ENCODE measurements around the gene SLC25A13.
"Not testable (repeated sequence)": the region's sequence is repeated elsewhere in the genome, so short reads cannot be mapped to it uniquely, and the experiment has no call there.

SLC25A13 gene, protein sequence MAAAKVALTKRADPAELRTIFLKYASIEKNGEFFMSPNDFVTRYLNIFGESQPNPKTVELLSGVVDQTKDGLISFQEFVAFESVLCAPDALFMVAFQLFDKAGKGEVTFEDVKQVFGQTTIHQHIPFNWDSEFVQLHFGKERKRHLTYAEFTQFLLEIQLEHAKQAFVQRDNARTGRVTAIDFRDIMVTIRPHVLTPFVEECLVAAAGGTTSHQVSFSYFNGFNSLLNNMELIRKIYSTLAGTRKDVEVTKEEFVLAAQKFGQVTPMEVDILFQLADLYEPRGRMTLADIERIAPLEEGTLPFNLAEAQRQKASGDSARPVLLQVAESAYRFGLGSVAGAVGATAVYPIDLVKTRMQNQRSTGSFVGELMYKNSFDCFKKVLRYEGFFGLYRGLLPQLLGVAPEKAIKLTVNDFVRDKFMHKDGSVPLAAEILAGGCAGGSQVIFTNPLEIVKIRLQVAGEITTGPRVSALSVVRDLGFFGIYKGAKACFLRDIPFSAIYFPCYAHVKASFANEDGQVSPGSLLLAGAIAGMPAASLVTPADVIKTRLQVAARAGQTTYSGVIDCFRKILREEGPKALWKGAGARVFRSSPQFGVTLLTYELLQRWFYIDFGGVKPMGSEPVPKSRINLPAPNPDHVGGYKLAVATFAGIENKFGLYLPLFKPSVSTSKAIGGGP

DNA sequence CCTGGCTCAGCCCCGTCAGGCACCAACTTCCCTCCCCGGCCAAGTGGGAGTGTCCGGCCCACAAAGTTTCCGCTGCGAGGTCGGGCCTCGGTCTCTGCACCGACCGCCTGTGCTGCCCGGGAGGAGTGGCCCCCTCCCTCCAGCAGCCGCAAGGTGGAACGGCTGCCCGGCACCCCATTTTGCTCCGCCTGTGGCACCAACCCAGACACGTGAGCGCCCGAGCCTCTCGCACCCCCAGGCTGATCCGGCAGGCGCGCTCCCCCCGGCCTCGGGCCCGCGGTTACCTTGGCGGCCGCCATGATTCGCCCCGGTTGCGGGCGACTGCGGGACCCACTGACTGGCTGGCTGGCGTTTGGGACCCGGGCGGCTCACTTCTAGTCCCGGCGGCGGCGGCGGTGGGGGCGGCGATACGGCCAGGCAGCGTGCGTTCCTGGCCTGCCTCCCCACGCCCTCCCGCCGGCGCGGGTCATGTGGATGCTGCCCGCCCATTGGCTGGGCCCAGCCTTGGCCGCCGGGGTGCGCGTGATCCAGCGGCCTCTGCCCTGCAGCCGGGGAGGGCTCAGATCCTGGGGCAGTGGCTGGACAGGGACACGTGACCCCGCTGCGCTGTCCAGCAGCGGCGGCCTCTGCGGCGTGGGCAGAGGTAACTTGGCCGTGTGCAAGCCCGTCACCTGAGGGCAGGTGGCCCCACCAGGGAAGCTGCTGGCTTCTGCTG lies at the start of gene SLC25A13:
Gene SLC25A13 (minus strand): TSS at position 441 of the 715 bp plus-strand sequence. CDS start 142 bp downstream, at position 299.
- DNase-seq (ENCODE audit: low read depth, low spot score): peak; percentile 96

DNA sequence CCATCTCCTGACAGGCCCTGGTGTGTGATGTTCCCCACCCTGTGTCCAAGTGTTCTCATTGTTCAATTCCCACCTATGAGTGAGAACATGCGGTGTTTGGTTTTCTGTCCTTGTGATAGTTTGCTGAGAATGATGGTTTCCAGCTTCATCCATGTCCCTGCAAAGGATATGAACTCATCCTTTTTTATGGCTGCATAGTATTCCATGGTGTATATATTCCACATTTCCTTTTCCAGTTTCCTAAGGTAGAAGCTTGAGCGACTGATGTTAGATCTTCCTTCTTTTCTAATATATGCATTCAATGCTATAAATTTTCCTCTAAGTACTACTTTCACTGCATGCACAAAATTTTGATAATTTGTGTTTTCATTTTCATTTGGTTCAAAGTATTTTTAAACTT lies 44.0 kb upstream of the SLC25A13 start:
- DNase-seq (ENCODE audit: low read depth, low spot score): not testable (repeated sequence)

DNA sequence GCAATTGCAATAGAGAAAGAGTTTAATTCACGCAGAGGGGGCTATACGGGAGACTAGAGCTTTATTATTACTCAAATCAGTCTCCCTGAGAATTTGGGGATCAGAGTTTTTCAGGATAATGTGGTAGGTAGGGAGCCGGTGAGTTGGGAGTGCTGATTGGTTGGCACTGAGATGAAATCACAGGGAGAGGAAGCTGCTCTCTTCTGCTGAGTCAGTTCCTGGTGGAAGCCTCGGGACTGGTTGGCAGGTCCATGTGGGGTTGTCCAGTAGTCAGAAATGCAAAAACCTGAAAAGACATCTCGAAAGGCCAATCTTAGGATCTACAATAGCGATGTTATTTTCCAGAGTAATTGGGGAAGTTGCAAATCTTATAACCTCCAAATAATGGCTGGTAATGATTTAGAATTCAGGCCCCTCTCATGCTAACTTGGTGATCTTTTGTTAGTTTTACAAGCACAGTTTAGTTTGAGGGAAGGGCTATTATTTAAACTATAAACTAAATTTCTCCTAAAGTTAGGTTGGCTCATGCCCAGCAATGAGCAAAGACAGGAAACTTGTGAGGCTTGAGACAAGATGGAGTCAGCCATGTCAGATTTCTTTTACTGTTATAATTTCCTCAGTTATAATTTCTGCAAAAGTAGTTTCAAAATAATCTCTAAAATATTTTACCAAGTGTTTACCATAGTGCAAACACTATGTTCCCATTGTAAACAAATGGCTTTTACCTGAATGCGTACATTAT lies 39.4 kb upstream of the SLC25A13 start:
- DNase-seq (ENCODE audit: low read depth, low spot score): no peak

DNA sequence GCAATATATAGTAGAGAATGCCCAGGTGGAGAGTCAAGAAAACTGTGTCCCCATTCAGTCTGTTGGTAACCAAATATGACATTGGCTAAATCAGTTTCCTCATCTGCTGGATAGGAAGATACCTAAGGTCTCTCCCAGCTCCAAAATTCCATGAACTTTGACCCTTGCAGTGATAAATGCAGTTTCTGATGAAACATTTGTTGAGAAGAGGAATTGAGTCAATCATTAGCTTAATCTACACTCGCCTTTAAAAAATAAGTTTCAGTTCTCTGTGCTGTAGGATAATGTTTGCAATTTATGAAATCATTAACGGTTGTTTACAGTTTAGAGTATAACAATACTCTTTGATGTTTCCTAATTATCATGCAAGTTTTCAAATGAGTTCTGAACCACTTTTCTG lies 38.0 kb upstream of the SLC25A13 start:
- DNase-seq (ENCODE audit: low read depth, low spot score): no peak

DNA sequence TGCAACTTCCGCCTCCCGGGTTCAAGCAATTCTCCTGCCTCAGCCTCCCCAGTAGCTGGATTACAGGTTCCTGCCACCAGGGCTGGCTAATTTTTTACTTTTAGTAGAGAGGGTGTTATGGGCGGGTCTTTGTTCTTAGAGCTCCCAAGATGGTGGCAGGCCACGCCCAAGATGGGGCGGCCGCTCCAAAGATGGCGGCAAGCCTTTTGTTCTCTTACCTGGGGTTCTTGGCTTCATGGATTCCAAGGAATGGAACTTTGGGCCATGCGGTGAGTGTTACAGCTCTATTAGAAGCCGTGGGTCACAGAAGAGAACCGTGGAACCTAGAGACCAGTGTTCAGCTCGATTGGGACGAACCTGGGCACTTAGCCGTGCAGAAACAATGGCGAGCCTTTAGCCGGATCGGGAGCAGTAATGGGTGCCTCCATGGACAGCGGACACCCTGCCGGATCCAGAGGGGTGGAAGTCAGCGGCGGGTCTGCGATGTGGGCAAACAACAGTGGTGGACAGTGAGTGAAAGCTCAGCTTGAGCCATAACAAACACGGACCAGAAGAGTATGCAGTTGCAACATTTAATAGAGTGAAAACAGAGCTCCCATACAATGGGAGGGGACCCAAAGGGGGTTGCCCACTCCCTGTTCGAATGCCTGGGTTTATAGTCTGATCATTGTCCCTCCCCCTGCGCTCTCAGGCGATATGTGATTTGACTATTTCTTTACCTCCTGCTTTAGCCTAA lies 36.5 kb upstream of the SLC25A13 start:
- not testable (repeated sequence) for DNase-seq (ENCODE audit: low read depth, low spot score)

DNA sequence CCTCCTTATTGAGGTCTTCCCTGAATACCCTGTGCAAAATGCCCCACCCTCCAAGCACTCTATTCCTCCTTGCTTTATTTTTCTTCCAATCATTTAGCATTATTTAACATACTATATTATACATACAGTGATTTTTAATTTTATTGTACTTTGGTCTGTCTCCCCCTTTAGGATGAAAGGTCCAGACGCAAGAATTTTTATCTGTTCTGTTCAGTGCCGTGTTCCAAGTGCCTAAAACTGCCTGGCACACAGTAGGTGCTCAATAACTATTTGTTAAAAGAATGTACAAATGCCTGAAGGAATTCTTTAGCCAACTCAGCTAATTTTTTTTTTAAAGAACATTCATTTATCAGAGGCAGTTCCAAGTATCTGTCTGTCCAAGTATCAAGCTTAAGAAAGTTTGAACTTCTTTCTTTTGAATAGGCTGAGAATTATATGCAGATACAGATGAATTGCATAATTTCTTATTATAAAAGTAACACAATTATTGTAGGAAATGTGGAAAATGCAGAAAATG lies 34.1 kb upstream of the SLC25A13 start:
- no peak for DNase-seq (ENCODE audit: low read depth, low spot score)

DNA sequence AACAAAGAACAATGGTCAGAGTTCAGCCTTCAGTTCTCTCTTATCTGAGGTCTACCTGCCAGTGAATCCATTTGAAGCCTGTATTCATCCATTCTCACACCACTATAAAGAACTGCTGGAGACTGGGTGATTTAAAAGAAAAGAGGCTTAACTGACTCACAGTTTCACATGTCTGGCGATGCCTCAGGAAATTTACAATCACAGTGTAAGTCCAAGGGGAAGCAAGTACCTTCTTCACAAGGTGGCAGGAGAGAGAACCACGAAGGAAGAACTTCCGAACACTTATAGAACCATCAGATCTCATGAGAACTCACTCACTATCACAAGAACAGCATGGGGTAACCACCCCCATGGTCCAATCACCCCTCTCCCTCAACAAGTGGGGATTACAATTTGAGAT lies 33.0 kb upstream of the SLC25A13 start:
- no peak for DNase-seq (ENCODE audit: low read depth, low spot score)

DNA sequence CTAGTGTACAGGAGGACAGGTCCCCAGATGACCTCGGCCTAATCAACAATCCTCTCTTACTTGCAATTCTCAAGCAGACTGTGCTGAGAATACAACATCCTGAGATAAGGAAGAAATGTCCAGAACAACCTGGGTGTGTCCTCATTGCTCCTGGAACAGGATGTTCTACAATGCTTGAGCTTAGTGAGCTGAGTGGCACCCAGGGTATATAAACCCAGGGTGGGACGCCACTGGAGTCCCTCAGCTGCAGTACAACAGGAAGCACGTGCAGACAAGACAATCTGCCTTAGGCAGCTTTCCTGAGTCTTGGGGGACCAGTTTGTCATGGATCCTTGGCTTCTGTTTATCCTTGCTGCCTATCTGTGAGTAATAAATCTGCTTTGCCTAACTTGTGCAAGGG lies 27.7 kb upstream of the SLC25A13 start:
- DNase-seq (ENCODE audit: low read depth, low spot score): no peak

DNA sequence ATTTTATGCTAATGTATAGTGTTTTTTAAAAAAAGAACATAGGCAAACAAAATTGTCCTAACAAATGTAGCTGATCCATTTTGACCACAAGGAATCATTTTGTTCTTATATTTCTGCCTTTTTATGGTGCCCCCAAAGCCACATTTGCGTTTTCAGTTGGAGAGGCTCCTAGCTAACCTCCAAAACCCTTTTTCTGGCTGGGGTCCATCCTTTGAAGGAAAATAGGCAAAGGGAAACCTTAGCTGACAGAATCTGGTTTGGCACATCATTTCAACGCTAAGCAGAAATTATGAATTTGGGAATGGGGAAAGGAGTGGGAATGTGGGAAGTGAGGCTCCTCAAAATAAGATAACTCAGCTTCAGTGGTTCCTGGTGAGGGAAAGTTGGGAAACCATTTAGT lies 25.6 kb upstream of the SLC25A13 start:
- no peak for DNase-seq (ENCODE audit: low read depth, low spot score)

DNA sequence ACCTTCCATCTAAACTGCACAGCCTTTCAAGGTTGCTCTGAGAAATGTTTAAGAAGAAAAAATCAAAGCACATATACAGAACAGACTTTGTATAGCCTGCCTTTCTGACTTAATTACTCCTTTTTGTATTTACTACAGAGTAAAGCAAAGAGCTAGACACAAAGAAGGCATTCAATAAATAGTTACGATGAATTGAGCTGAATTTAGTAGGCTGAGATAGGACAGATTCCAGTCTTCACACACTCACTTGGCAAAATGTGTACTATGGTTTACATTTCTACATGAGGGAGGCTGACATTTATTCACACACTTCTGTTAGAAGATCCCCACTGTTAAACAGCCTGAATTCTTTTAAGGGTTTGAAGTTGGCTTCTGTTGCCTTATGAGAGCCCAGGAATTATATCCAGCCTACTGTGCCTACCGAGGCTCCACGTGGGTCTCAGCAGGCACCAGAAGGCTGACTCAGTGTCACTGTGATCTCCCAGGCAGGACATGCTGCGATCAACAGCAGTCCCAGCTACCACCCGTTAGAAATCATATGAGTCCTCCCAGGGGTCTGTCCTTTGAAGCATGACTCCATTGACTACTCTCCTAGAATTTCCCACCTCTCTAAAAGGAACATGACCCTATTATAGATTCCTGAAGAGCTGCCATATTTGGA lies 24.5 kb upstream of the SLC25A13 start:
- DNase-seq (ENCODE audit: low read depth, low spot score): no peak

DNA sequence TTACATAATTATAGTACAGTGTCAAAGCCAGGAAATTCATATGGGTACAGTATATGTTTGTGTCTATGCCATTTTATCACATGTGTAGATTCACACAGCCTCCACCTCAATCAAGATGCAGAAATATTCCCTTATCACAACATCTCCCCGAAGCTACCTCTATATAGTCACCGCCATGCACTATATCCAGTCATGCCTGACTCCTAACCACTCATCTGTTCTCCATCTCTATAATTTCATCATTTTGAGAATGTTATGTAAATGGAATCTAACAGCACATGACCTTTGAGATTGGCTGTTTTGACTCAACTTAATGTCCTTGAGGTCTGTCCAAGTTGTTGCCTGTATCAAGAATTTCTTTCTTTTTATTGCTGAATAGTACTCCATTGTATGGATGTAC lies 22.3 kb upstream of the SLC25A13 start:
- DNase-seq (ENCODE audit: low read depth, low spot score): no peak

DNA sequence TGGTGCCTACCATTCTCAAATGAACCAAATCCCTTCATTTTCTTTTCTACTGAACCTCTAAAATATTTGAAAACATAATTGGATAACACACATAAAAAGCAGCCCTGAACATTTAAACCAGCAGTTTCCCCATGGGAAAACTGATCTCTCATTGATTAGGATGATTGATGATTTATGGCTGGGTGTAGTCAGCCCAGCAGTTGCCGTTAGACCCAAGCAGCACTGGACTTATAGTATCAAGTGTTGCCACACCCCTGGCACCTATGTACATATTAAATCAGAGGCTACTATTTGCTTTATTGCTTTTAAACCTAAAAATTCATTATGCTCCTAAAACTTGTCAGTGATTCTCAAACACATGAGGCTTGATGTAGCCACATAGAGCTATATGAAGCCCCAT lies 20.2 kb upstream of the SLC25A13 start:
- no peak for DNase-seq (ENCODE audit: low read depth, low spot score)

DNA sequence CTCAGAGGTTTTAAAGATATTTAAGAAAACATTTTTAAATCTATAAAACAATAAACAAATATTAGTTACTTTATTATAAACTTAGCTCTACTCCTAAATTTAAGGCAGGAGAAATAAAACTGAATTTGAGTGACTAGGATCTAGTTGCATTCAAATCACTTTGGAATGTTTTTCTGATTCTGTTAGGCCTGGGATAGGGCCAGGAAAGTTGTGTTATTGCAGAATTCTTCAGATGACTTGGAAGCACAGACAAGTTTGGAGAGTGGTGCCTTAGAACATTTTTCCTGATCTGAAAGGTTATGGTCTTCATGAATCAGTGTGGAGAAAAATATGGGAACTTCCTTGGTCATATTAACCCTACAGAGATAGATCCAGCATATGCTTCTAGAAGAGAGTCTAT lies 15.6 kb upstream of the SLC25A13 start:
- no peak for DNase-seq (ENCODE audit: low read depth, low spot score)

DNA sequence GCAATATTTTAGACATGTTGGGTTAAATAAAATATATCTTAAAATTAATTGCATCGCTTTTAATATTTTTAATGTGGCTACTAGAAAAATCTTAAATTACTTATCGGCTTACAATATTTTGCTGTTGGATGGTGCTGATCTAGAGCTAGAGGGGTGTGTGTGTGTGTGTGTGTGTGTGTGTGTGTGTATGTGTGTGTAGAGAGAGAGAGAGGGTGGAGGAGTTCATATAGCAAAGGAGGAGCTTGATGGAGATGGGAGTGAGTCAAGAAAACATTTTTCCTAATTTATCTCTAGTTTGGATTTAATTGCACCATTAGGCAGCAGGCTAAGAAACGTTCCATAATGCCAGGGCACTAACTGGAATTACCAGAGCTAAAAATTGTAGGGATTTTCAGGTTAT lies 10.4 kb upstream of the SLC25A13 start:
- DNase-seq (ENCODE audit: low read depth, low spot score): no peak

DNA sequence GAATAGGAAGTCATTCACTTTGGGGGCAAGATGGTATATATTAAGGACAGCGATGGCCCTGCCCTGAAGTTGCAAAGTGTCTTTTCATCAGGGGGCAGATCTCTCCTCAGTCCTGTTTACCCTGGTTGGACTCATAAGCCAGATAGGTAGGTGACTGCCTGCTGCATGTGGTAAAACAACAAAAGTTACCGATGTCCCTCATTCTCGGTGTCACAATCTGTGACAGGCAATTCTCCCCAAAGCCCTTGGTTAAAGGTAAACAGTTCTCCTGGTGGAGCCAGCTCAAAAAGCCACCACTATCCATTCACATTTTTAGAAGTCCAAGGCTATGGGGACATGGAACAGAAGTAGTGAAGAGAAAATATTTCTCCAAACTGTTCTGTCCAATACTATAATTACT lies 9.9 kb upstream of the SLC25A13 start:
- DNase-seq (ENCODE audit: low read depth, low spot score): no peak

DNA sequence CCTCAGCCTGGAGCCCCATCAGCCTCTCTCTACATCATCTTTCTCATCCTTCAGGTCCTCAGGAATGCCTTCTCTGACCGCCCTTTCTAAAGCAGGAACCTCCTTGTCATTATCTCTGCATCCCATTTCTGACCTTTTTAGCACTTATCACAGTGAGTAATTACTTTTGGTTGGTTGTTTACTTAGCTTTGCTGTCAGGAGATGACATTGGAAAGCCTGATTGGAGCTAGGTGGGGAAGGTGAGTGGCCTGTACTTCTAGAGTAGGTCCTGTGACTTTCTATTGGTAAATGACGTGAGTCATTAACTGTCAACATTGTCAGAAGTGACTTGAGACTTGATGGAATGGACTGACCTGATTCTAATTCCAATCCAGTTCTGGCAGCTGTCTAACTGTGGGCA lies 9.3 kb upstream of the SLC25A13 start:
- DNase-seq (ENCODE audit: low read depth, low spot score): no peak

DNA sequence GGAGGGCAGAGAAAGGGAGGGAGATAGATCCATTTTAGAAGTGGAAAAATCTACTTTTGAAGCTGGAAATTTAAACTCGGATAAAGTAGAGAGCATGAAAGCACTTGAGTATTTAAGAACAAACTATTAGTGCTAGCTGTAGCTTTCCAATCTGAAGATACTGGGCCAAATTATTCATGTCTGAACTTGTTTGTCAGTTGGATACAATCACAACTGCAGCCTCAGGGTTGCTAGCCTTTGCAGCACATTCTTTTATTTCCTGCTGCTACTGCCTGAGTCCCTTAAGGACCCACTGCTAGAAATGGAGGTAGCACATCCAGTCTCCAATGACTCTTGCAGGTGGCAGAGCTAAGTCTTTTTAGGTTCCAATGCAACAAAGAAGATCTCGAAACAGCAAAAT lies 8.3 kb upstream of the SLC25A13 start:
- no peak for DNase-seq (ENCODE audit: low read depth, low spot score)

DNA sequence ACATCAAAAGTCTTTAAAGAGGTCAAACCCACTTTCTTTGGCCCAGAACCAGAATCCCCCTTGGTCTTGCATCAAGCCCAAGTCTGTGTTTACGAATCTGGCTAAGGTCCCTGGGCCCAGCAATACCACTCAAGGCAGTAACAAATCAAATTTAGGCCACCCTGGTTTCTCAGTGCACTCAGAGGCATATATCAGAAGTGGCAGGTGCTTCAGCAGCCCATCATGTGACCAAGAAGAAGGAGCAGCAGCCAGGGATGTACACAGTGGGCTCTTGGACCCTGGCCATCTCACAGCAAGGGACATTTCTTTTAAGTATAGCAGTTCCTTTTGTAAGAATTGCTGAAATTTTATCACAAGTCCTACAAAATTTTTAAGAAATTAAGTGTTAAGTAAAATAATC lies 7.3 kb upstream of the SLC25A13 start:
- DNase-seq (ENCODE audit: low read depth, low spot score): no peak

DNA sequence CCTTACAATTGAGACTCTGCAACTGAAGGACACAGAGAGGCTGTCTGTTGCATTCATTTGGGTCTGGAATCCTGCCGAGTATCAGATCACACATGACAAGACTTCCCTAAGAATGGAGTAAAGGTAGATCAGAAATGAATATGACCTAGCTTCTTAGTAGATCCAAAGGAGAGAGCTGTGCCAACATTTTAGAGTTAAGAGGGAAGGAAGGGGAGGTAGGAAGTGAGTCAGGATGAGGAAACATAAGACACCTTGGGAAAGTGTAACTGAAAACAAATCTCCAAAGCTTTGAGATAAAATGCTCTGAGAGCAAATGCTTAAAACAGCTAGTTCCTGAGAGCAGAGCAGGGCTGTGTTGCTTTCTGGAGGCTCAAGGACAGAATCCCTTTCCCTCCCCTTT lies 6.1 kb upstream of the SLC25A13 start:
- DNase-seq (ENCODE audit: low read depth, low spot score): no peak

DNA sequence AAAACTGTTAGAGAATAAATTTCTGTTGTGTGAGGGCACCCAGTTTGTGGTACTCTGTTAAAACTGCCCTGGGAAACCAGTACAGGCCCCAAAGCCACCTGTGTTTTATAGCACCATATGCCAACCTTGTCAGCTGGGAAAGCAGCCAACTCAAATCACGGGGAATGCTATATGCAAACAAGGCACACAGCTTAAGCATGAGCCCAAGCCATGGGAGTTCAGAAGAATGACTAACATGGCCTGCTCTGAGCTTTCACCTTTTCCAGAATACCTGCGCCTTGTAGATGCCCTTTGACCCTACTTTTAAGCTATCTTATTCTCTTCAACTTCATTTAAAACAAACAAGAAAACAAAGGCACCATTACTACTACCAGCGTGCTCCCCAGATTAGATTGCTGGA lies 5.5 kb upstream of the SLC25A13 start:
- no peak for DNase-seq (ENCODE audit: low read depth, low spot score)

All from ELF-1 (cell line).